Pulmonary artery endothelial cell (primary cell): ENCODE measurements around the gene NYAP2. TPM values are rescaled to one million over a fixed set of nuclear protein-coding genes. Genes with fewer than 3 reads are reported as not detected.

ENCODE experiments used
- DNase-seq: peaks from one replicate; pipeline ENCODE4 v3.0.0-alpha.2; 2011; ENCODE audit warnings: low read depth, low spot score
- total RNA-seq: library from RNA; depleted of rRNA; stranded (reverse); fragments of >200 nt; gene quantifications from 2 replicates; pipeline ENCODE4 v1.2.3, GENCODE V29; 2014

The NYAP2 gene
- total RNA-seq, 1 donor from 2014 or later, result not detected

GRCh38 chr2:225556461-225556860 lies 157.0 kb downstream of the NYAP2 start:
- DNase-seq, result no peak

- DNase-seq, result no peak
Observed at GRCh38 chr2:225558399-225559071, 159.0 kb downstream of the NYAP2 start.

- no peak for DNase-seq
Observed at GRCh38 chr2:225559072-225559415, 159.5 kb downstream of the NYAP2 start.

- no peak for DNase-seq
Observed at GRCh38 chr2:225566798-225567197, 167.3 kb downstream of the NYAP2 start.

- DNase-seq, result no peak
Observed at GRCh38 chr2:225569995-225570394, 170.5 kb downstream of the NYAP2 start.

- DNase-seq, result no peak
Observed at GRCh38 chr2:225573603-225574002, 174.1 kb downstream of the NYAP2 start.

- DNase-seq, result no peak
Observed at GRCh38 chr2:225574582-225575138, 175.2 kb downstream of the NYAP2 start.

GRCh38 chr2:225581135-225581534 lies 181.6 kb downstream of the NYAP2 start:
- no peak for DNase-seq

GRCh38 chr2:225581906-225582305 lies 182.4 kb downstream of the NYAP2 start:
- no peak for DNase-seq

GRCh38 chr2:225582355-225583116 lies 183.0 kb downstream of the NYAP2 start:
- no peak for DNase-seq

GRCh38 chr2:225584796-225585195 lies 185.3 kb downstream of the NYAP2 start:
- no peak for DNase-seq

GRCh38 chr2:225590932-225591331 lies 191.4 kb downstream of the NYAP2 start:
- no peak for DNase-seq

- no peak for DNase-seq
Observed at GRCh38 chr2:225597911-225598310, 198.4 kb downstream of the NYAP2 start.

- no peak for DNase-seq
Observed at GRCh38 chr2:225598426-225598825, 198.9 kb downstream of the NYAP2 start.

- DNase-seq, result no peak
Observed at GRCh38 chr2:225598897-225599296, 199.4 kb downstream of the NYAP2 start.

- DNase-seq, result no peak
Observed at GRCh38 chr2:225599856-225600255, 200.3 kb downstream of the NYAP2 start.

GRCh38 chr2:225600444-225600843 lies 200.9 kb downstream of the NYAP2 start:
- no peak for DNase-seq

- no peak for DNase-seq
Observed at GRCh38 chr2:225600865-225601264, 201.4 kb downstream of the NYAP2 start.

- no peak for DNase-seq
Observed at GRCh38 chr2:225602205-225602604, 202.7 kb downstream of the NYAP2 start.

- no peak for DNase-seq
Observed at GRCh38 chr2:225608136-225608535, 208.6 kb downstream of the NYAP2 start.

- no peak for DNase-seq
Observed at GRCh38 chr2:225612636-225613035, 213.1 kb downstream of the NYAP2 start.

GRCh38 chr2:225614915-225615314 lies 215.4 kb downstream of the NYAP2 start:
- DNase-seq, result no peak

- DNase-seq, result no peak
Observed at GRCh38 chr2:225615514-225615913, 216.0 kb downstream of the NYAP2 start.
